Stimulated activated CD8-positive, alpha-beta memory T cell treated with anti-CD3 and anti-CD28 coated beads, Interleukin-12 subunit alpha, Interleukin-12 subunit beta, amount 100 ng/mL, for 24 hours (primary cell): Measurements from ENCODE around the gene KRTAP4-6.
"Not testable (repeated sequence)": the region's sequence is repeated elsewhere in the genome, so short reads cannot be mapped to it uniquely, and the experiment has no call there.

Experiments
- DNase-seq: peaks from one replicate; pipeline ENCODE4 v3.0.0-alpha.2; 2020; ENCODE audit errors: extremely low read depth

KRTAP4-6 gene

GRCh38 chr17:41147531-41148204 is 7.3 kb upstream of the KRTAP4-6 start:
- no peak for DNase-seq

GRCh38 chr17:41145261-41145660 is 4.9 kb upstream of the KRTAP4-6 start:
- no peak for DNase-seq

GRCh38 chr17:41144846-41145245 is 4.5 kb upstream of the KRTAP4-6 start:
- no peak for DNase-seq

DNA sequence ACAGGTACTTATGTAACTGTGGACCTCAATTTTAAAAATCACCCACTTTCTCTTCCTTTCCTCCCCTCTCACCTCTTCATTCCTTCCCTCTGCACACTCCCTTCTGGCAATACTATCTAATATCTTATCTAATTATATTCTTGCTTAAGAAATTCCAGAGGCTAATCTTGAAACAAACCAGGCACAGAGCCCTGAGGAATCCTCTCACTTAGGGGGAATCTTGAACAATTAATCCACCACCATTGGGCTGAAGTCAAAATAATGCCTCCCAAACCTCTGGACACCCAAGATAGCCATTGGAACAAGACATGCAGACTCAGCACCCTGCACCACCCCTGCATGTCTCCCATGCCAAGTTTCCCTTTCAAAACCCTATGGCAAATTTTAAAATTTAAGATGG is 1.0 kb upstream of the KRTAP4-6 start:
- DNase-seq = no peak

DNA sequence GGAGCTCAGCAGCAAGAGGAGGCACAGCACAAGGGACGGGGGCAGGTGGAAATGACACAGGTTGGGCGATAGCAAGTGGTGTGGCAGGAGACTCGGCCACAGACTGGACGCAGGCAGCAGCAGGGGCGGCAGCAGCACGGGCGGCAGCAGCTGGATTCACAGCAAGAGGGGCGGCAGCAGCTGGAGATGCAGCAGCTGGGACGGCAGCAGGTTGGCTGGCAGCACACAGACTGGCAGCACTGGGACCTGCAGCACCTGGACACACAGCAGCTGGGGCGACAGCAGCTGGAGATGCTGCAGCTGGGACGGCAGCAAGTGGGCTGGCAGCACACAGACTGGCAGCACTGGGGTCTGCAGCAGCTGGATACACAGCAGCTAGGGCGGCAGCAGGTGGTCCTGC is 479 bp downstream of the KRTAP4-6 start:
- DNase-seq = not testable (repeated sequence)

DNA sequence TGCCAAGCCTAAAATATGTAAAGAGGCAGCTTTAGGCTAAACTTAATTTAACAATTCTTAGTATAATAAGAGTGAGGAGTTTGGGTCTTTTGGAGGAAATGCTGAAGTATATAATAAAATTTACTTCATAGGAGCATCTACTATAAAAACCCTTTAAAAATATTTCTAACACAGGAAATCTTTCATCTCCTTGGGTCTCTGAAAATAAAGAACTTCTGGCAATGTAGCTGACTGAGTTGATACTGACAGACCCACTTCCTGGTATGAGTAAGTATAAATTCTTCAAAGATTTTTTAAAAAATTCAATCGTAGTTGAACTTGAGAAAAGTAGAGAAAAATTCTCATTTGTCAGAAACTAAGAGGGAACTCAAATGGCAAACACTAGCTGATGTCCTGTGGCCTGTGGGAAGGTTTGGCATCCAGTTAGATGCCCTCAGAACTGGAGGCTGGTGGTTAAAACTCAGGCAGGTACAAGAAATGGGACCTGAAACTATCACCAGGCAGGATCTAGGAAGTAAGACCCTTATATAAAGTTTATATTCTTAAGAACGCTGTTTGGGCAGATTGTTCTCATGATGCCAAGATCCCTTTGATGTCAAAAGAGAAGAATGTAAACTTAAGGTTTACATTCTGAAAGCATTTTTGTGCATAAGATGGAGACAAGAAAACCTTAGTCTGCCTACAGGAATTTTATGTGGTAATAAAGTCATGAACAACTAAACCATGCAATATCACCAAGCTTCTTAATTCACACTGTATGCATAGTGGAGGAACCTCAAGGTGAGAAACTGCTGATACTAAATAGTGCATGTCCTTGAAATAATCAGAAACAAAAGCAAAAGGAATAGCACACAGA is 6.2 kb downstream of the KRTAP4-6 start:
- DNase-seq = no peak

GRCh38 chr17:41131979-41132378 is 8.4 kb downstream of the KRTAP4-6 start:
- DNase-seq = no peak

GRCh38 chr17:41127371-41127770 is 13.0 kb downstream of the KRTAP4-6 start:
- no peak for DNase-seq

DNA sequence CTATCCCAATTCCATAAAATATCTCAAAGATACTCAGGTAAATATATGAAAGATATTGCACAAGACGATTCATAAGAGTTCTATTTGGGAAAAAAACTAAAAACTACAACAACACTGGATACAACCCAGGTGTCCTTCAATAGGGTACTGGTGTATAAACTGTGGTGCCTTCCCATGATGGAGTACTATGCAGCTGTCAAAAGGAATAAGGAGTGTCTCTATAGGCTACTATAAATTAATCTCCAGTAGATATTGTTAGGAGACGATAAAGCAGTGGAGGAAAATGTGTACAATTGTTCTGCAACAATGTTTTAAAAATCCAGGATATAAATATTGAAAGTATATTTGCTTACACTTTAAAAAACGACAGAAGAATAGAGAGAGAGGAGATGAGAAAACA is 13.9 kb downstream of the KRTAP4-6 start:
- no peak for DNase-seq

GRCh38 chr17:41125064-41125463 is 15.3 kb downstream of the KRTAP4-6 start:
- no peak for DNase-seq

DNA sequence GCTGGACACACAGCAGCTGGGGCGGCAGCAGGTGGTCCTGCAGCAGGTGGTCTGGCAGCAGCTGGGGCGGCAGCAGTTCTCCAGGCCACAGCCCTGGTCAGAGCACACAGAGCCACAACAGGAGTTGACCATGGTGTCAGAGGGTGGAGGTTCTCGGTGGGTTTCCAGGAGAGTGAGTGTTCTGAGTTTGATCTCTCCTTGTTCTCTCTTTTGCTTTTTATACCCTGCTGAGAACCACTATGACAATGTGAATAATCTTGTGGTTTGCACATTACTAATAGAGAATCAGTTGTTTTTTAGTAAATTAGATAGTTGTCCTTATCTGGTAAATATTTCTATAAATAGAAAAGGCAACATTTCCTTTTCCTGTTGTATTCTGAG is 16.4 kb downstream of the KRTAP4-6 start, which contains the start of gene KRTAP4-12:
TSS of gene KRTAP4-12 (minus strand) at position 192 of the 381 bp plus-strand sequence. CDS start at position 132, 60 bp downstream.
- not testable (repeated sequence) for DNase-seq

- DNase-seq = not testable (repeated sequence)
Observed at GRCh38 chr17:41123292-41123990, 16.9 kb downstream of the KRTAP4-6 start.

GRCh38 chr17:41121742-41122141 is 18.6 kb downstream of the KRTAP4-6 start:
- DNase-seq = no peak

GRCh38 chr17:41119696-41120690 is 20.4 kb downstream of the KRTAP4-6 start:
- not testable (repeated sequence) for DNase-seq

GRCh38 chr17:41118721-41119120 is 21.6 kb downstream of the KRTAP4-6 start:
- no peak for DNase-seq

DNA sequence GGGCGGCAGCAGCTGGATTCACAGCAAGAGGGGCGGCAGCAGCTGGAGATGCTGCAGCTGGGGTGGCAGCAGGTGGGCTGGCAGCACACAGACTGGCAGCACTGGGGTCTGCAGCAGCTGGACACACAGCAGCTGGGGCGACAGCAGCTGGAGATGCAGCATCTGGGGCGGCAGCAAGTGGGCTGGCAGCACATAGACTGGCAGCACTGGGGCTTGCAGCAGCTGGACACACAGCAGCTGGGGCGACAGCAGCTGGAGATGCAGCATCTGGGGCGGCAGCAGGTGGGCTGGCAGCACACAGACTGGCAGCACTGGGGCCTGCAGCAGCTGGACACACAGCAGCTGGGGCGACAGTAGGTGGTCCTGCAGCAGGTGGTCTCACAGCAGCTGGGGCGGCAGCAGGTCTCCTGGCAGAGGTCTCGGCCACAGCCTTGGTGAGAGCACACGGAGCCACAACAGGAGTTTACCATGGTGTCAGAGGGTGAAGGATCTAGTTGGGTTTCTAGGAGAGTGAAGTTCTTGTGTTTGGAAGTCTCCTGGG is 22.4 kb downstream of the KRTAP4-6 start, which contains the start of gene KRTAP4-11:
TSS of gene KRTAP4-11 (minus strand) at position 528 of the 541 bp plus-strand sequence. CDS start at position 470, 58 bp downstream.
- not testable (repeated sequence) for DNase-seq

DNA sequence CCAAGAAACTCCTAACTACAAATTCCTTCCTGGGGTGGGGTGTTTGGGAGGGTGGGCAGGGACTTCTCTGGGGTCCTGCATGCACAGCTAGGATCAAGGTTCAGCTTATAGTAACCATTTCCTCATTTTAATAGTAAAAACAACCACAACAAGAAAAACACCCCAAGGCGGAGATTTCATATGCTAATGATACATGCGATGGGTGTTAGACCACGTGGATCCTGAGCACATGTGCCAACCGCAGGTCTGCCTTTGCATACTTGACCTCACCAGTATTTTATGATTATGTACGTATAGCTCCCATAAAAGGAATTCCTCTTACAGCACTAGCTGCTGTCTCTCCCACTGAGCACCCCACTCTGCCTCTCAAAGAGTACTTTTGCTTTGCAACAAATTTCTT is 24.0 kb downstream of the KRTAP4-6 start:
- DNase-seq = no peak

DNA sequence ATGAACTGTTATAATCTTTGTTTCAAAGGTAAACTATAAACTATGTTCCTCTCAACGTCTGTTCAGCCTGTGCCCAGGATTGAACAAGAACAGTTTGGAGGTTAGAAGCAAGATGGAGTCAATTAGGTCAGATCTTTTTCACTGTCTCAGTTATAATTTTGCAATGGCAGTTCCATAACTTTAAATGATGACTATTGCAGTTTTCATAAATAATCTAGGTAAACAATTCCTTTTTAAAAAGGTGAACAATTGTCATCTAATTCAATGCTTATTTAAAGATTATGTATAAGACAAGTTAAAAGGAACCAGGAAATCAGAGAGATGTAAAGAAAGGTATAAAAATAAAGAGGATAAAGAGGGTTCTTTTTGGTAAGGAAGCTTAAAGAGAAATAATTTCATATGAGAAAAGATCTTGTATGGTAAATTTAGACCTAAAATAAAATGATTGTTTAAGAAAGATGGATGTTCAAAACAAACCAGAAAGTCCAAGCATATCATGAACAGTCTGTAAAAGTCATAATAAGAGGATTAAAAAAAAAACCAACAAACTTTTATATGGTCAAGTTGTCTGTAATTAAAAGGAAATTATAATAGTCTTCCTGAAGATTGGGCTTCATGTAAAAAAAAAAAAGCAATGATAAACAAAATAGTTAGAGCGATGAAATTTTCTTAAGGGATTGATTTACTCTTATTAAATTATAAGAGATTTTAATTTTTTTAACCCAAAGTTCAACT is 29.0 kb downstream of the KRTAP4-6 start:
- DNase-seq = no peak

GRCh38 chr17:41108728-41109386 is 31.5 kb downstream of the KRTAP4-6 start:
- DNase-seq = not testable (repeated sequence)
